ENCODE measurements around the gene GDPD4. TPM values are rescaled to one million over a fixed set of nuclear protein-coding genes. Genes with fewer than 3 reads are reported as not detected.

GDPD4 gene
- total RNA-seq, 1 donor from 2014 or later: not detected

DNA sequence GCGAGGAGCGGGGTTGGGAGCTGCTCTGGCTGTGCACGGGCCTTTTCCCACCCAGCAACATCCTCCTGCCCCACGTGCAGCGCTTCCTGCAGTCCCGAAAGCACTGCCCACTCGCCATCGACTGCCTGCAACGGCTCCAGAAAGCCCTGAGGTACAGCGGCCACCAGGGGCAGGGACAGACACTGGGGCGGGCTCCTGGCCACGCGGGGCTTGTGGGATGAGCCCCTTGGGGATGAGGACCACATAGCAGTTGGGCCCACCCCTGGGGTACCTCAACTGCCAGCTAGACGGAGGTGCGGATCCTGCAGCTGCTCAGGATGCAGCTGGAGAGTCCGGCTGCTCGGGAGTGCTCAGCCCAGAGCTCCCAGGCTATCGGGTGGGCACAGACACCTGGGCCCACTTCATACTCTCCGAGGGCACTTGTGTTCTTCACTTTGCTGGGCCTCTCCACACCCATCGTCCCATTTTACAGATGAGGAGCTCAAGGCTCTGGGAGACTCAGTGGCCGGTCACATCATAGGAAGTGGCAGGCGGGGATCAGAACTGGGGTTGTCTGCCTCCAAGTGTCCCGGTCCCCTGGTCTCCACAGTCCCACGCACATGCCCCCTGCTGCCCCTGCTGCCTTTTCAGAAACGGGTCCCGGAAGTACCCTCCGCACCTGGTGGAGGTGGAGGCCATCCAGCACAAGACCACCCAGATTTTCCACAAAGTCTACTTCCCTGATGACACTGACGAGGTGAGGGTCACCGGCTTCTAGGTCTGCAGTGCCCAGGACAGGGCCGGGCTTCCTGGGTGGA is 95.8 kb downstream of the GDPD4 start:
- no peak for DNase-seq (ENCODE audit: low read depth)

DNA sequence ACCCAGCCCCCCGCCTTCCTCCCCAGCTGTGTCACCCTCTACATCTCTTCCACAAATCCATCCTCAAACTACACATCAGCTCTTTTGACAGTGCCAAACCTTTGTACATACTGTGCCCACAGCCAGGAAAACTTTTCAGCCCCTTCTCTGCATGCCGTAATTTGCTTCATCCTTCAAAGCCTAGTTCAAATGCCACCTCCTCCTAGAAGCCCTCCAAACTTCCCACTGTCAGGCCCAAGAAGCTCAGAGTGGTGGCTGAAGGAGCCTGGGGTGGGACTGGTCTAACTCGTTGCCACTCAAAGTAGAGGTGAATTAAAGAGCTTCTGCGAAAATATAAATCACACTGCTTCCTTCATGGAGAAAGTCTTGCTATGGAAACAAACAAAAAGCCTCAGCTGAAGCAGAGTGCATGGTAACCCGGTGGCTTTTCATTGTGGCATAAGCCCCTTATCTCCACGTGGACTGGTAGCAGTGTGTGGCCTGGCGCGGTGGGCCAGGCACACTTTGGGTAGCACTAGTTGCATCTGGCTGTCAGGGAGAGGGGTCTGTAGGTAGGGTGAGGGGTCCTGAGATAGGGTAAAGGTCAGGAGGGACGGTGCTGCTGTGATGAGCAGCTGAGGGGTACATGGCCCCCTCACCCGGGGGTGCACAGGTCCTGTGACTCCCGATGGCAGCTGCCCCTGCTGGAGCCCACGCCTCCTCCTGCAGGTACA is 96.6 kb downstream of the GDPD4 start:
- no peak for DNase-seq (ENCODE audit: low read depth)

DNA sequence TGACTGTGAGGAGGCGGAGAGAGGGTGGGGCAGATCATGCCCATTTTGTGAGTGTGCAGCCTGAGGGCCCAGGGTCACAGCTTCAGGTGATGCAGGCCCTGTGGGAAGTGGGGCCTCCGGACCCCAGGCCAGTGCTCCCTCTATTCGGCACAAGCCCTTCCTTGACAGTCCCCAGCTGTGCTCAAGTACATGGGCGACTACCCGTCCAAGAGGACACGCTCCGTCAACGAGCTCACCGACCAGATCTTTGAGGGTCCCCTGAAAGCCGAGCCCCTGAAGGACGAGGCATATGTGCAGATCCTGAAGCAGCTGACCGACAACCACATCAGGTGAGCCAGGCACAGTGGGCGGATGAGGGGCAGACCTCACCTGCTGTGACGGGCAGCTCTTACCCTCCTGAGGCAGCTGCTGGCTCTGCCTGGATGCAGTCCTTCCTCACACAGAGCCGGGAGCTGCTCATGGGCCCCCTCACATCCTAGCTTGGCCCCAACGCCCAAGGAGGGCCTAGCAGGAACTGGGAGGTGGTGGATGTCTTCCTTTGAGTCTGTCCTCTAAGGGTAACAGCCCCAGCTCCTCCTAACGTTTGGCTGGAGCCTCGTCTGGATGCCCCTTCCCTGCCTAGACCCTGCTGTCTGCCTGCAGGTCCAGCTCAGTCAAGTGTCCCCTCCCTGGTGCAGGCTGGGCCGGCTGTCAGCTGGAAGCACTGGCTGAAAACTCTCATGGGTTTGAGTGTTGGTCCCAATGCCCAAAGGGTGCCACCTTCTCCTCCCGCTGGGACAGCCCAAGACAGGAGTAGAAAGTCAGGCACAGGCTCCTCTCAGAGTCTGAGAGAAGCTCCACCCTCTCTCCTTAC is 97.4 kb downstream of the GDPD4 start:
- DNase-seq (ENCODE audit: low read depth): no peak

DNA sequence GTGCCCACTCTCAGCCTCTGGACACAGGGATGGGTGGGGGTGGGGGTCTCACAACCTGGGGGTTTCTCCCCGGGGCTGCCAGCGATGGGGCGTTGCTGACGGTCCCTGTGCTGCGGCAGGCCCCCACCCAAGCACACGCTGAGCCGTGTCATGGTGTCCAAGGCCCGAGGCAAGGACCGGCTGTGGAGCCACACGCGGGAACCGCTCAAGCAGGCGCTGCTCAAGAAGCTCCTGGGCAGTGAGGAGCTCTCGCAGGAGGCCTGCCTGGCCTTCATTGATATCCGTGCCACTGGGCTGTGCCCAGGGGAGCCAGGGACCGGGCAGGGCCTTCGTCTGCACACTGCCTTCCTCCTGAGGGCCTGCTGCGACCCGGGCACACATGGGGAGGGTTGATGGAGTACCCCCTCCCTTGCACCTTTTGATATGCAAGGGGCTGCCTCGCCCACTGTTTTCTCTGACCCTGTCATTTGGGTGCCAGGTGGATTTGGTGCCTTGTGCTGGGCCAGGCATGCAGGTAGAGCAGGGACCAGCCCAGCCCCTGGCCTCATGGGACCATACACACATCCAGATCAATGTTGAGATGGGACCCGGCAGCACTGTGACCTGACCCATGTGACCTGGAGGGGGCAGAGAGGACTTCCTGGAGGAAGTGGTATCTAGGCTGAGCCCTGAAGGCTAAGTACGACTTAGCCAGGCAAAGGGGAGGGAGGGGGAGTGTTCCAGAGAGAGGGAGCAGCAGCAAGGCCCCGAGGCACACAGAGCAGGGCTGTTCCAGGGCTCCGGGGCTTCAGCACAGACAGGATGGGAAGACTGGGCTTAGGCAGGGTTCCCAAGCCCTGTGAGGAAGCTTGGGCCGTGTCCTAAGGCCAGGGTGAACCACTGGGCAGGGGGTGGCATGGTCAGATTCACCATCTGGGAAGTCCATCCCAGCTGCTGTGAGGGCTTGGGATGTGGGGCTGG is 98.3 kb downstream of the GDPD4 start:
- no peak for DNase-seq (ENCODE audit: low read depth)

DNA sequence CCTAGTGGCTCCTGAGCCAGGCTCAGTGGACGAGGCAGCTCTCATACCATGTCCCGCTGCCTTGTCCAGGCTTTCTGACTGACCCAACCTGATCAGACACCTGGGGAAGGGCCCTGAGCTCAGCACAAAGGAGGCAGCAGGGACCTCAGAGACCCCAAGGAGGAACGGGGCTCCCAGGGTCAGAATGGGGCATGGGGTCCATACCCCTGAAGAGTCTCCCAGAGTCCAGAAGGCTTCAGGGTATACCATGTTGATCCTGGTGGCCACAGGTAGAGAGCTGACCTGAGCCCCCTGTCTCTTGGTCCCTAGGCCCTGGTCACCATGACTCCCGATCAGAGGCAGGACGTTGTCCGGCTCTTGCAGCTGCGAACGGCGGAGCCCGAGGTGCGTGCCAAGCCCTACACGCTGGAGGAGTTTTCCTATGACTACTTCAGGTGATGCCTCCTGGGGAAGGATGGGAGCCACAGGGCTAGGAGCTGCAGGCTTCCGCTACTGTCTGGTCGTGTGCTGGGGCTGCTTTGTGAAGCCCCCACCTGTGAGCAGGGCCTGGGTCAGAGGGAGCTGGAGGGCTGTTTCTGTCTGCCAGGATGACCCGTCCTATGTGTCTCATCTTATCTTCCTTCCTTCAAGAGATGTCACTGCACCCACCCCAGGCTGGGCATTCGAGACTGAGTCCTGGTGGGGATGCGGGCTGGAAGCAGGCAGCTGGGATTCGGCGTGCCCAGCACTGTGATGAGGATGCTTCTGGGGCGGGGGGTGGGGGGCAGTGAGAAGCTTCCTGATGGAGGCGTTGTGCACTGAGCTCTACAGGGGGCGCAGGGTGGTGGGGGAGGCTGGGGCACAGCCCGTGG is 99.3 kb downstream of the GDPD4 start:
- DNase-seq (ENCODE audit: low read depth): no peak

DNA sequence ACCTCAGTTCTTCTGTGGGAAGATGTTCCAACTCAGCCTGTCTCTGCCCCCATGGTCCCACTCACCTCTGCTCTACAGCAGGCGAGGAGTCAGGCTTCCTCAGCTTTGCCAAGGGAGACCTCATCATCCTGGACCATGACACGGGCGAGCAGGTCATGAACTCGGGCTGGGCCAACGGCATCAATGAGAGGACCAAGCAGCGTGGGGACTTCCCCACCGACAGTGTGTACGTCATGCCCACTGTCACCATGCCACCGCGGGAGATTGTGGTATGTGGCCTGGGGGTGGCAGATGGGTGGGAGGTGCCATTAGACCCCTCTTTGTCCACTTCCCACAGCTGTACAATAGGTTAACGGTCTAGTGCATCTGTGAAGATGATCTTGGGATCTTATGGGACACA is 100.1 kb downstream of the GDPD4 start:
- DNase-seq (ENCODE audit: low read depth): no peak

DNA sequence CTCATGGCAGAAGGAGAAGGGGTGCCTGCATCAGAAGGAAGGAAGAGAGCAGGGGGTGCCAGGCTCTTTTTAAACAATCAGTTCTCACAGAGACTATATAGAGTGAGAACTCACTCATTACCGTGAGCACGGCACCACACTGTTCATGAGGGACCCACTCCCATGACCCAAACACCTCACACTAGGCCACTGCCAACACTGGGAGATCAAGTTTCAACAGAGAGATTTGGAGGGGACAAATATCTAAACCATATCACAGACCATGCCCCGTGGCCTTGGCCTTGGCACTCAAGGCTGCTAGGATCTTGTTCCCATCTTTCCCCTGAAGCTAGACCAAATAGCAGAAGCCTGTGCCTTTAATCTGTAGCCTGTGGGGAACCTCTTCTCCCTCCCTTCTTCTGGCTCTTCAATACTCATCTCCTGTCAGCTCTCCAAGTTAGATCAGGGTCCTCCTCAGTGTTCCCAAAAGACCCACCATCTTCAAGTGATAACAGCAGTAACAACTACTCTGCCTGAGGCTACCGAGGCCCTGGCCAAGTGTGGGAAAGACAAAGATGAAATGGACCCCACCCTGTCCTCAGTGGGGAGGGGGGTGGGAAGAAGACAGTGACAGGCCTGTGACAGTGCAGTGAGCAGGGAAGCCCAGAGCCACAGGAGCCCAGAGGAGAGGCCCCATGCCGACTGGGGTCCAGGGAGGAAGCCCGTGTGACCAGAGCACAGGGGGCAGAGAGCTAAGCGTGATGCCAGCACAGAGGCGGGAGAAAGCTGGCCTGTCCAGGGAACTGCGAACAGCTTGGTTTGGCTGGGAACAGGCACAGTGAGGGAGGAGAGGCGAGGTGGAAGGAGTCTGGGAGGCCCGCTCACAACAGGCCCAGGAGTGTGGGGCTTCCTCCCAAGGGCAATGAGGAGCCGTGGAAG is 100.9 kb downstream of the GDPD4 start:
- no peak for DNase-seq (ENCODE audit: low read depth)

DNA sequence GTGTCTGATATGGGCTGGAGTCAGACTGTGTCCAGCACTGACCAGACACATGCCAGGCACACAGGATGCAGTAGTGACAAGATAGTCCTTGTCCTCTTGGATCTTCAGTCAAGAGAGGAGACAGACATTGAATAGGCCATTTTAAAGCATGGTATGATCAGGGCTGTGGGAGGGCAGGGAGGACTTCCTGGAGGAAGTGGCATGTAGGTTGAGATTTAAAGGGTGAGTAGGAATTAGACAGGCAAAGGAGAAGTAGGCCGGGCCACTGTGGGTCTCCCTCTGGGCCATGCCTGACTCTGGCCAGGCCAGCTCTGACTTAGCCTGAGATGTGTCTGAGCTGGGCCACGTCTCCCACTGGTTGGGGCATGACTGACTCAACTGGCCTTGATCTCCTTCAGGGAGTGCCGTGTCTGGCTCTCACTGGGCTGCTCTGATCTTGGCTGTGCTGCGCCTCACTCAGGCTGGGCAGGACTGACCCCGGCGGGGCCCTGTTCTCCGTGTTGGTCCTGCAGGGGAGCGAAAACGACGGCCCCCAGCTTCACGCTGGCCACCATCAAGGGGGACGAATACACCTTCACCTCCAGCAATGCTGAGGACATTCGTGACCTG is 102.2 kb downstream of the GDPD4 start:
- DNase-seq (ENCODE audit: low read depth): no peak

DNA sequence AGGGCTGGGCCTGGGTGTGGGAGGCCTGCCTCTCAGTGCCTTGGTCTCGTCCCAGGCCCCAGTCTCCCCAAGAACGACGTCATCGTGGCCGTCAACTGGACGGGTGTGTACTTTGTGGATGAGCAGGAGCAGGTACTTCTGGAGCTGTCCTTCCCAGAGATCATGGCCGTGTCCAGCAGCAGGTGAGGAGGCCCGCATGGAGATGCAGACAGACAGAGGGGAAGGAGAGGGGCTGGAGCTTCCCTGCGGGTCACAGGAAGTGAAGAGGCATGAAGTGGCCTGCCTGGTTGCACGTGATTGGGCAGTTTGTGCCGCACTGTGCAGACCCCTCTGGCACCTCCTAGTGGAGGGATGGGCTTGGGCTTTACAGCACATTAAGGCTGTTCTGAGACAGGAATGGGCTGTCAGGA is 103.0 kb downstream of the GDPD4 start:
- DNase-seq (ENCODE audit: low read depth): no peak

DNA sequence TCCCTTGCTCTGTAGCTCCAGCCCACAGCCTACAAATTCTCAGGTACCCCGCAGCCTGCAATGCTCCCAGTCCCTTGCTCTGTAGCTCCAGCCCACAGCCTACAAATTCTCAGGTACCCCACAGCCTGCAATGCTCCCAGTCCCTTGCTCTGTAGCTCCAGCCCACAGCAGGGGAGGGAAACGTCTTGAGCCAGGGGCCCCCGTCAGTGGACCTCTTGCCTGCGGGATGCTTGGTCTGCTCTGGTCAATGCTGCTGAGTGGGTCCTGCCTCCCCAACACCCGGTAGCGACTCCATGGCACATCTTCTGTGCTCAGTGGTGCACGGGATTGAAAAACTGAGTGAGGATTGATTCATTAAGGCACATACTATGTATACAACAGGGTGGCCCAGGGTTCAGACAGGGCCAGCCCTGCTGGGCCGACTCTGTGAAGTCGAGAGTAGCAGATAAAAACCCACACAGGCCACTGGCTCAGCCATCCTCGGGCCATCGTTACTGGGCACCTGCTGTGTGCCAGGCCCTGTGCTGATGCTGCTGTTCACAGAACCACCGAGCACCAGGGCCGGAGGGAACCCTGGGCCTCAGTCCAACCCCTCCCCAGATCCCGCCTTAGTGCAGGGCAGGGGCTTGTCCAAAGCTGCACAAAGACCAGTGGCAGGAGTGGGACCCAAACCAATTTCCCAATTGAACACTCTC is 103.7 kb downstream of the GDPD4 start:
- DNase-seq (ENCODE audit: low read depth): no peak

DNA sequence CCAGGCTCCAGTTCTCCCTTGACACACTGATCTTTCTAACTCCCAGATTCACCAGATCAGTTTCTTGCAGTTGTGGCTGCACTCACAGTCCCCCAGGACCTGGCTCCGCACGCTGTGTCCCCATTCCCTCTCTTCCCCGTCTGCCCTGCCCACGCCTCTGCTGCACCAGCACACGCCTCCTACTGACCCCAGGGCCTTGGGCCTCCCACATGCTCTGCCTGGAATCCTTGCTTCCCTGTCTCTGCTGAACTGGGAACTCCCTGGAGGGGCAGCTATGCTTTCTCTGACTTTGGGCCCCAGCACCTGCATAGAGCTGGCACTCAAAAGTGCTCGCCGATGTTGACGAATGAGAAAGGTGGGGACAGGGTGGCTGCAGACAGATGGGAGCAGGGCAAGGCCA is 104.5 kb downstream of the GDPD4 start:
- no peak for DNase-seq (ENCODE audit: low read depth)

DNA sequence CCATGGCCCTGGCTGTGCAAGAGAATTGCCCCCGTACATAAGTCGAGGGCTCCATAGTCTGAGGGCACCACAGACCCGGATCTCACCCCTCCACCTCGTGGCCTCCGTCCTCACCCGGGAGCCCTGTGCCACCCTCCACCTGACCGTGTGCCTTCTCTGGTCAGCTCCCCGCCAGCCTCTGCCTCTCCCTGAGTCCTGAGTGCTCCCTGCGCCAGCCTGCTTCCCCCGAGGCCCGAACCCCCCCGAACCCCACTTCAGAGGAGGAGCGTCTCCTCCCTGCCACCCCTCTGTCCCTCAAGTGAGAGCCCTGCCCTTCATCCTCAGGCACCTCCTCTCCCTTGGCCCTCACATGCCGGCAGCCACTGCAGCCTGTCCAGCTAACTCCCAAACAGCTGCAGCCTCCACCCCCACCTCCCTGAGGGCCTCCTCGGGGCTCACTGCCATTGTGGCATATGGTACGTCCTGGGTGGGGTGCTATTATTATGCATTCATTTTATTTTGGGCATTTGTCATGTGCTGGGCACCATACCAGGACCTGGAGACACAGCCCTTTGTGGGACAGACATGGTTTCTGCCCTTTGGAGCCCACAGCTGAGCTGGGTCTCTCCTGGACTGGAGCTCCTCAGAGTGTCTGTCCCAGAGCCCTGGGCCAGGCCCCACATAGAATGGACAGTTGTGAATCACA is 106.3 kb downstream of the GDPD4 start:
- DNase-seq (ENCODE audit: low read depth): no peak

DNA sequence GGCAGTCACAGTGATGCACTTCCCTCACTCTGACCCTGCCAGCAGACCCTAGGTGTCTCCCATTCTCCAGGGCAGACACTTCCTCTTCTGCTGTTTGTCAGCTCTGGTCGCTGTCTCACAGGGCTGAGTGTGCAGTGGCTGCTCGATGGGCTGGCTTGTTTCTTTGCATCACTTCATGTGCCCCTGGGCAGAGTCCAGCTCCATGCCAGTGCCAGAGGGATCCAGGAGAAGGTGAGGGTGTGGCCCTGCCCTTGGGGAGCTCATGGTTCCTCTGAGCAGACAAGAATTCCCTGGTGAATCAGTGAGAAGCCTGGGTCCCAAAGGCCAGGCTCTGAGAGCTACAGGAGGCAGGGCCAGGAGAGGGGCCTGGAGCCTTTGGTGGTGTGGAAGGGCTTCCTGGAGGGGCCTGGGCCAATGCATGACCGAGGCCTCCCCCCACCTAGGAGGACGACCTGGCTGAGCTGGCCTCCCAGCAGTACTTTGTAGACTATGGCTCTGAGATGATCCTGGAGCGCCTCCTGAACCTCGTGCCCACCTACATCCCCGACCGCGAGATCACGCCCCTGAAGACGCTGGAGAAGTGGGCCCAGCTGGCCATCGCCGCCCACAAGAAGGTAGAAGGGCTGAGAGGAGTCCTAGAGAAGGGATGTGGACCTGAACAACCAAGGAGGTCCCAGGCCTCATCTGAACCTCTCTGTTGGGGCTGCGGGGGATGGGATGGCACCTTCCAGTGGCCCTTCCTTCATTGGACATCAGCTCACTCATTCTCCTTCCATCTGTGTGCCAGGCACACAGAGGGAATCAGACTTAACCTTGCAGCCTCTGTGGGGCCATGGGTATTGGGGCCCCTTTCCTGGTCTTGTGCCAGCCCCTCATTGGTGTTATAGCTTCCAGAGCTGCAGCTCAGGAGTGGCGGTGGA is 107.3 kb downstream of the GDPD4 start:
- DNase-seq (ENCODE audit: low read depth): no peak

DNA sequence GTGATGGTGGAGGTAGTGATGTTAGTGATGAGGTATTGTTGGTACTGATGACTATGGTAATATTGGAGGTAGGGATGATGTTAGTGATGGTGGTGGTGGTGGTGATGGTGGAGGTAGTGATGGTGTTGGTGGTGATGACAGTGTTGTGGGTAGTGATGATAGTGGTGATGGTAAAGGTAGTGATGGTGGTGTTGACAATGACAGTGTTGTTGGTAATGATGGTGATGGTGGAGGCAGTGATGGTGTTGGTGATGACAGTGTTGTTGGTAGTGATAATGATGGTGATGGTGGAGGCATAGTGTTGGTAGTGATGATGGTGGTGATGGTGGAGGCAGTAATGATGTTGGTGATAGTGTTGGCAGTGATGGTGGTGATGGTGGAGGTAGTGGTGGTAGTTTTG is 108.3 kb downstream of the GDPD4 start:
- no peak for DNase-seq (ENCODE audit: low read depth)

DNA sequence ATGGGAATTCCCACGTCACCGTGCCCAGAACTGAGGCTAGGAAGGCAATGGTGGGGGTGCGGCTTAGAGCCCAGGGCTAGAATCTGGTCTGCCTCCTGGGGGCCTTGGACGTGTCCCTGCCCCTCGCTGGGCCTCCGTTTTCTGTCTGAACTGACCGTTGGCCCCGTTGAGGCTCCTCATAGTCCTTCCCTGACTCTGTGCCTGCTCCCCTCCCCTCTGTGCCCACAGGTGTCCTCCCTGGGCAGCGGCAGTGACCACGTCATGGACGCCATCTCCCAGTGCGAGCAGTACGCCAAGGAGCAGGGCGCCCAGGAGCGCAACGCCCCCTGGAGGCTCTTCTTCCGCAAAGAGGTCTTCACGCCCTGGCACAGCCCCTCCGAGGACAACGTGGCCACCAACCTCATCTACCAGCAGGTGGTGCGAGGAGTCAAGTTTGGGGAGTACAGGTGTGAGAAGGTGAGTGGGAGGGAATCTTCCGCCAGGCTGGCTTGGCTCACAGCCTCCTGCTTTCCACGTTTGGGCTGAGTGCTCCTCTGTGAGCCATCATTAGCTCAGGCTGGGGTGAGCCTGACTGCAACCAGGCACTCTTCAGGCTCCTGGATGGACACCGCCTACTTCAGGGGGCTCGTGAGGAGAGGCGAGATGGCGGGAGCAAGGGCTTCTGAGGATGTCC is 109.5 kb downstream of the GDPD4 start:
- peak; percentile 48 for DNase-seq (ENCODE audit: low read depth)

DNA sequence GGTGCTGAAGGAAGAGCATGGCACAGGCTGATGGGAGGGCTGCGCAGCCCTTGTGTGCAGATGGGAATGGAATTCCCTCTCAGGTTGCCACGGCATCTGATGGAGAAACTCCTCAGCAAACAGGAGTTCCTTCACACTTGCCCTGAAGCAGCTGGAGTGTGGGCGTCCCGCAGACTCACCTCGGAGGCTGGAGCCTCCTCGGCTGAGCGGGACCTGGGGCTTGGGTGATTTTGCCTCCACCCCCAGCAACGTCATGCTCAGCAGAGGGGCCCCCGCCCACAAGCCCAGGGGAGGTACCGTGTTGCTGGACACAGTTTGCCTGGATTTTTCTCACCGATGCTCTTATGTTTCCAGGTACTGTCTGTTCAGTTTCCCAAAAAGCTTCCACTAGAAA is 110.1 kb downstream of the GDPD4 start:
- no peak for DNase-seq (ENCODE audit: low read depth)

All from renal cortical epithelial cell (primary cell).